Esophagus muscularis mucosa (tissue), 3 donors: ENCODE data around the gene SIX6.

Experiments used
- POLR2AphosphoS5 ChIP-seq, 2 donors: sonication (generic); formaldehyde crosslinking; IDR thresholded peaks; one replicate each; pipeline ENCODE4 v1.6.1; 2017; ENCODE audit warnings: antibody characterized with exemption in 2 of 2
- TF ChIP-seq, protein P1 (sequence below), 3 experiments: fragments of 200-600 bp in 2 of 3; fragments of 450-650 bp in 1 of 3; sonication (generic) in 2 of 3; IDR thresholded peaks; one replicate each; pipeline ENCODE4 v1.5.1; 2017 to 2019; ENCODE audit warnings: antibody characterized with exemption in 3 of 3, mild to moderate bottlenecking in 2 of 3, moderate library complexity in 1 of 3

DNA sequence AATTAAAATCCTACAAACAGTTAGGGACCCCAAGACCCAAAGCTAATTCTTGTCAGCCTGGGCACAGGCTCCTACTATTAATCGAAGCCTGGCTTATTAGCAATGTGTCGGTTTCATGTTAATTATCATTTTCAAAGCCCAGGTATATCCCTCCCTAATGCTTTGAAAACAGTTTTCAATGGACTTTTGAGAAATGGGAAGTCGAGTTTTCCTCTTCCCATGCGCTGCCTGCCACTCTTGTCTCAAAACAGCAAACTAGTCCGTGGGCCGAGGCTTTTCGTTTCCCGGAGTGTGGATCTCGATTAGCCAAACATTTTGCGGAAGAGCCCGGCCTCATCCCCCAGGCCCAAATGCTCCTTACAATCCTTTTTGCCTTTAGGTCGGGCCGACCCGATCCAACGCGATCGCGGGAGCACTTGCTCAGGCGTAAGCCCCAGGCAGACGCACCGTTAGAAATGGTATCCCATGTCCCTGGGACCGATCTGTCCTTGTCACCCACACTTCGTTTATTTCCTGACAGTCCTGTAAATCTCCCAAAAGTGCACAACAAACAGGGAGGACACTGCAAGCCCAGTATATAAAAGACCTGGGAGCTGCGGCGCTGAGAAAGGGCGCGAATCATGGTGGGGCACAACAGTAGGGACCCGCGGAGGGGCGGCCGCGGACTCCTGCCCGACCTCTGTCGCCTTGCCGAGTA lies 1.5 kb downstream of the SIX6 start:
- no peak for TF ChIP-seq POLR2AphosphoS5 (IDR thresholded peaks at IDR 0.05)
- TF ChIP-seq, protein P1, sequence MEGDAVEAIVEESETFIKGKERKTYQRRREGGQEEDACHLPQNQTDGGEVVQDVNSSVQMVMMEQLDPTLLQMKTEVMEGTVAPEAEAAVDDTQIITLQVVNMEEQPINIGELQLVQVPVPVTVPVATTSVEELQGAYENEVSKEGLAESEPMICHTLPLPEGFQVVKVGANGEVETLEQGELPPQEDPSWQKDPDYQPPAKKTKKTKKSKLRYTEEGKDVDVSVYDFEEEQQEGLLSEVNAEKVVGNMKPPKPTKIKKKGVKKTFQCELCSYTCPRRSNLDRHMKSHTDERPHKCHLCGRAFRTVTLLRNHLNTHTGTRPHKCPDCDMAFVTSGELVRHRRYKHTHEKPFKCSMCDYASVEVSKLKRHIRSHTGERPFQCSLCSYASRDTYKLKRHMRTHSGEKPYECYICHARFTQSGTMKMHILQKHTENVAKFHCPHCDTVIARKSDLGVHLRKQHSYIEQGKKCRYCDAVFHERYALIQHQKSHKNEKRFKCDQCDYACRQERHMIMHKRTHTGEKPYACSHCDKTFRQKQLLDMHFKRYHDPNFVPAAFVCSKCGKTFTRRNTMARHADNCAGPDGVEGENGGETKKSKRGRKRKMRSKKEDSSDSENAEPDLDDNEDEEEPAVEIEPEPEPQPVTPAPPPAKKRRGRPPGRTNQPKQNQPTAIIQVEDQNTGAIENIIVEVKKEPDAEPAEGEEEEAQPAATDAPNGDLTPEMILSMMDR (IDR thresholded peaks at IDR 0.05): no peak
